ENCODE data around the gene EN2. TPM values are rescaled to one million over a fixed set of nuclear protein-coding genes. Genes with fewer than 3 reads are reported as not detected.

EN2 gene
- total and polyA plus RNA-seq, 12 donors = 0.07 to 0.42 (median 0.13) TPM; not detected in 3

DNA sequence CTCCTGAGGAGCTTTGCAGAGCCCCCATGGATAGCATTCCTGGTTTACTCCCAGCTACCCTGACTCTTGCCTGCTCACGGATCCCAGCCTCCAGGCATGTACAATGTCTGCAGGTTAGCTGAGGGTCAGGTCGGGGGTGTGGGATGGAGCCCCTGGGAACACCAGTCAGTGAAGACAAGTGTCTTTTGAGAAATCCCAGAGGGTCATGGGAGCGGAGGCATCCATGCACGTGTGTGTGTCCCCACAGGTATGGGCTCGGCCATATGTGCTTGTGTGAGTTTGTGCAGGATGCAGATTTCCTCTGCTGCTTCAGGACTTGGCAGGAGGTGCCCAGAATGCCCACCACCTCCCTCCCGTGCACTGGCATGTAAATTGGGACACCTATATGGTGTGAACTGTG, 28.3 kb upstream of the EN2 start:
- Histone ChIP-seq H3K4me1 (replicated peaks in 1 of 2) (no peaks in the 10 kb centered on the region), H3K27ac (no peak overlapping the region), H3K4me3 (no peak overlapping the region), H3K27me3 (no peaks in the 10 kb centered on the region), H3K36me3 (replicated peaks in 1 of 2) (no peaks in the 10 kb centered on the region), H3K9me3 (replicated peaks in 1 of 3) (no peaks in the 10 kb centered on the region)
- WGBS, 4 donors = 51 to 68% (median 59%) methylated on average over 3 to 6 of the region's 6 CpGs
- no peak for DNase-seq
- intact Hi-C loops (cut with DNase I) = no loop called here
- TF ChIP-seq POLR2A (IDR thresholded peaks at IDR 0.05) (no peak), CTCF (IDR thresholded peaks at IDR 0.05) (no peak)

GRCh38 chr7:155430606-155431005, 27.3 kb upstream of the EN2 start:
- Histone ChIP-seq H3K4me3 (no peak overlapping the region), H3K27me3 (no peaks in the 10 kb centered on the region), H3K36me3 (replicated peaks in 1 of 2) (no peaks in the 10 kb centered on the region), H3K4me1 (replicated peaks in 1 of 2) (no peaks in the 10 kb centered on the region), H3K9me3 (replicated peaks in 1 of 3) (no peaks in the 10 kb centered on the region), H3K27ac (no peak overlapping the region)
- intact Hi-C loops (cut with DNase I) = no loop called here
- no peak for DNase-seq
- TF ChIP-seq CTCF (IDR thresholded peaks at IDR 0.05) (no peak), POLR2A (IDR thresholded peaks at IDR 0.05) (no peak)
- WGBS, 4 donors = 64 to 66% (median 66%) methylated on average over 6 to 10 of the region's 10 CpGs

DNA sequence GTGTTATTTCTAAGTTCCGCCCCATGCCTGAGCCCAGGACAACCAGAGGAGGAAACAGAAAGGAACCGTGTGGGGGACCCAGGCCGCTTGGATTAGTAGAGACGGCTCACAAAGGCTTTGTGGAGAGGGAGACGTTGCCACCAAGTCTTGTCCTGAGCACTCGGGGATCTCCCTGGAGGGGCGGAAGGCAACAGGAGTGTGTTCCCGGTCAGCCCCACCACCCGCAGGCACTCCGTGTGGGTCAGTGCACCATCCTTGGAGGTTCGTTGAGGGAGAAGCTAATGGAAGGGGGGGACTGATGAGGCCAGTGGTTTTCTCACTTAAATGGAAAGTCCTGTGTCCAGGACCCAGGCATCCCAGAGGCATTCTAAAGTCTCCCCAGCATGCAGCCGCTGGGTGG, 26.7 kb upstream of the EN2 start:
- Histone ChIP-seq H3K9me3 (replicated peaks in 1 of 3) (no peaks in the 10 kb centered on the region), H3K27ac (no peak overlapping the region), H3K4me1 (replicated peaks in 1 of 2) (no peaks in the 10 kb centered on the region), H3K4me3 (no peak overlapping the region), H3K36me3 (replicated peaks in 1 of 2) (no peaks in the 10 kb centered on the region), H3K27me3 (no peaks in the 10 kb centered on the region)
- intact Hi-C loops (cut with DNase I) = no loop called here
- TF ChIP-seq CTCF (IDR thresholded peaks at IDR 0.05) (no peak), POLR2A (IDR thresholded peaks at IDR 0.05) (no peak)
- DNase-seq = no peak
- WGBS, 4 donors = 73 to 83% (median 78%) methylated on average over 5 to 12 of the region's 12 CpGs

DNA sequence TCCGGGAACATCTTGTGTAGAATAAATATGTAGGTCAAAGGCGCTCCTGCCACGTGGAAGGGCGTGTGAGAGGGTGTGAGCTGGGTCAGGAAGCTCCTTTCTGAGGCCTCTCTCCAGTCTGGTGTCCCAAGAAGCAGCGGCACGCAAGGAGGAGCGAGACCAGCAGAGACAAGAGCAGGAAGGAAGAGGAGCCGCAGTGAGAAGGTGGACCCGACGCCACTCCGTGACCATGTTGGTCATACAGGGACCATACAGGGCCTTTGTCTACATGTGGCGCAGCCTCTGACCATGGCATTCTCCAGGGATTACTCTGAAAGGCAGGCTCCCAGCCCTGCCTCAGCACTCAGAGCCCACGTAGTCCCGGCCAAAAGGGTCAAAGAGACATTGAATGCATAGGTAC, 26.2 kb upstream of the EN2 start:
- no peaks in the 10 kb centered on the region for H3K4me1 ChIP-seq (replicated peaks in 1 of 2)
- intact Hi-C loops (cut with DNase I) = no loop called here
- H3K36me3 ChIP-seq (replicated peaks in 1 of 2) = no peaks in the 10 kb centered on the region
- no peaks in the 10 kb centered on the region for H3K9me3 ChIP-seq (replicated peaks in 1 of 3)
- no peak overlapping the region for H3K27ac ChIP-seq
- WGBS, 4 donors = 71 to 84% (median 82%) methylated on average over 14 of the region's 14 CpGs
- no peaks in the 10 kb centered on the region for H3K27me3 ChIP-seq
- no peak for DNase-seq
- H3K4me3 ChIP-seq = no peak overlapping the region
- TF ChIP-seq CTCF (IDR thresholded peaks at IDR 0.05) = no peak
- no peak for TF ChIP-seq POLR2A (IDR thresholded peaks at IDR 0.05)

Measured in adrenal gland (tissue), 12 donors.